Upper lobe of left lung (tissue), 6 donors: ENCODE results near the gene WBP2NL. TPM values are rescaled to one million over a fixed set of nuclear protein-coding genes. Genes with fewer than 3 reads are reported as not detected.

Experiments
- ATAC-seq, 2 donors: fragments of 200-7000 bp; cut with Tn5 transposase; one replicate each; pipeline ENCODE4 v1.9.1; 2022; ENCODE audit warnings: mild to moderate bottlenecking in 2 of 2, moderate library complexity in 2 of 2; ENCODE audit not compliant: low FRiP score in 2 of 2
- DNase-seq, 2 donors: peaks; one replicate each; pipeline ENCODE4 v3.0.0-alpha.2; 2019 to 2020
- H3K27ac ChIP-seq, 4 donors: fragments of 200-600 bp; sonication (generic); one replicate each; pipeline ENCODE4 v1.5.1; 2016 to 2019
- H3K27me3 ChIP-seq, 4 donors: fragments of 200-600 bp; sonication (generic); one replicate each; pipeline ENCODE4 v1.5.1; 2017 to 2019
- H3K36me3 ChIP-seq, 4 donors: fragments of 200-600 bp; sonication (generic); one replicate each; pipeline ENCODE4 v1.5.1; 2016 to 2019
- H3K4me1 ChIP-seq, 4 donors: fragments of 200-600 bp; sonication (generic); one replicate each; pipeline ENCODE4 v1.5.1; 2018 to 2019
- H3K4me3 ChIP-seq, 4 donors: fragments of 200-600 bp; sonication (generic); one replicate each; pipeline ENCODE4 v1.5.1; 2017 to 2019; ENCODE audit warnings: mild to moderate bottlenecking in 2 of 4, moderate library complexity in 1 of 4
- H3K9me3 ChIP-seq, 4 donors: fragments of 200-600 bp; sonication (generic); one replicate each; pipeline ENCODE4 v1.5.1; 2018 to 2019
- CTCF ChIP-seq, 6 experiments: fragments of 450-650 bp in 4 of 6; fragments of 200-600 bp in 2 of 6; sonication (generic) in 2 of 6; IDR thresholded peaks; one replicate each; pipeline ENCODE4 v1.5.1; 2016 to 2019; ENCODE audit warnings: antibody characterized with exemption in 6 of 6
- EP300 ChIP-seq, 4 donors: sonication (generic); formaldehyde crosslinking; IDR thresholded peaks; one replicate each; pipeline ENCODE4 v1.5.1; 2017; ENCODE audit warnings: antibody characterized with exemption in 4 of 4, control low read depth in 2 of 4
- POLR2A ChIP-seq, 4 donors: fragments of 450-650 bp; IDR thresholded peaks; one replicate each; pipeline ENCODE4 v1.5.1; 2016 to 2017; ENCODE audit warnings: antibody characterized with exemption in 4 of 4, mild to moderate bottlenecking in 2 of 4
- POLR2AphosphoS5 ChIP-seq, 2 donors: sonication (generic); formaldehyde crosslinking; IDR thresholded peaks; one replicate each; pipeline ENCODE4 v1.5.1; 2017; ENCODE audit warnings: antibody characterized with exemption in 2 of 2
- WGBS, 2 donors: methylation state at CpG; one replicate each; pipeline ENCODE4 v1.1.5; 2017 to 2018; 5-methylcytosine and 5-hydroxymethylcytosine counted together
- total RNA-seq, 6 donors: library from RNA; depleted of rRNA in 4 of 6; stranded (reverse); fragments of >200 nt in 4 of 6; gene quantifications; one replicate each; pipeline versions ENCODE4 v1.1.0 to v1.2.1, GENCODE V29; 2016 to 2021
- donor health status: DM: no; HTN: no; CAD: no; lungs with moderate emphysema.
- donor health status: DM: no; HTN: yes; CAD: no; lungs with severe emphysema.

WBP2NL gene
- total RNA-seq, 6 donors from 2014 or later = 0.74 to 6.8 (median 2.0) TPM

GRCh38 chr22:42074132-42074811 lies 75.7 kb downstream of the WBP2NL start, which contains the start of gene PHETA2:
Gene PHETA2 (plus strand): TSS chr22:42074248. CDS start chr22:42077294, 3,046 bp downstream.
- ATAC-seq (peak in 1 of 2 donors; percentile 50), DNase-seq (peak; percentile 58 to 91)
- Histone ChIP-seq H3K27me3 (no peaks in the 10 kb centered on the region), H3K9me3 (no peaks in the 10 kb centered on the region), H3K36me3 (peaks cover 0 to 30% (median 11%) of the 10 kb centered on the region in 4 donors), H3K27ac (peak within 1 kb of the TSS; percentile 86 to 97 (median 96)), H3K4me3 (peak within 1 kb of the TSS; percentile 61 to 81 (median 76)), H3K4me1 (peaks cover 41 to 56% (median 45%) of the 10 kb centered on the region in 4 donors)
- peak; percentile 36 to 80 (median 66) for TF ChIP-seq CTCF (IDR thresholded peaks at IDR 0.05)
- TF ChIP-seq EP300 (IDR thresholded peaks at IDR 0.05) = no peak
- TF ChIP-seq POLR2AphosphoS5 (IDR thresholded peaks at IDR 0.05) = peak; percentile 8 to 32
- TF ChIP-seq POLR2A (IDR thresholded peaks at IDR 0.05) = peak in 2 of 4 donors; percentile 48 to 53
- WGBS, 2 donors = 1 to 3% methylated on average over 2 to 29 of the region's 55 CpGs

GRCh38 chr22:42074846-42075676 lies 76.5 kb downstream of the WBP2NL start:
- Histone ChIP-seq H3K27ac (peak overlapping the region; percentile 86 to 97 (median 96)), H3K36me3 (peaks cover 0 to 30% (median 11%) of the 10 kb centered on the region in 4 donors), H3K4me1 (peaks cover 33 to 49% (median 38%) of the 10 kb centered on the region in 4 donors), H3K9me3 (no peaks in the 10 kb centered on the region), H3K27me3 (no peaks in the 10 kb centered on the region), H3K4me3 (peak overlapping the region; percentile 61 to 81 (median 76))
- DNase-seq (no peak), ATAC-seq (no peak)
- TF ChIP-seq POLR2A (IDR thresholded peaks at IDR 0.05) = no peak
- TF ChIP-seq CTCF (IDR thresholded peaks at IDR 0.05) = peak in 1 of 6 experiments; percentile 18
- no peak for TF ChIP-seq EP300 (IDR thresholded peaks at IDR 0.05)
- no peak for TF ChIP-seq POLR2AphosphoS5 (IDR thresholded peaks at IDR 0.05)
- WGBS, 2 donors = 64 to 70% methylated on average over 8 to 9 of the region's 9 CpGs

- peaks cover 35 to 54% (median 38%) of the 10 kb centered on the region in 4 donors for H3K4me1 ChIP-seq
- no peak overlapping the region for H3K4me3 ChIP-seq
- peaks cover 0 to 36% (median 11%) of the 10 kb centered on the region in 4 donors for H3K36me3 ChIP-seq
- no peaks in the 10 kb centered on the region for H3K9me3 ChIP-seq
- WGBS, 2 donors = 93 to 95% methylated on average over 17 to 20 of the region's 20 CpGs
- no peak for DNase-seq
- ATAC-seq = no peak
- no peaks in the 10 kb centered on the region for H3K27me3 ChIP-seq
- no peak for TF ChIP-seq POLR2A (IDR thresholded peaks at IDR 0.05)
- TF ChIP-seq POLR2AphosphoS5 (IDR thresholded peaks at IDR 0.05) = no peak
- TF ChIP-seq EP300 (IDR thresholded peaks at IDR 0.05) = no peak
- no peak for TF ChIP-seq CTCF (IDR thresholded peaks at IDR 0.05)
- no peak overlapping the region for H3K27ac ChIP-seq
These were observed 78.3 kb downstream of the WBP2NL start for GRCh38 chr22:42076764-42077485.

GRCh38 chr22:42077486-42078125 lies 79.0 kb downstream of the WBP2NL start:
- no peak for TF ChIP-seq POLR2AphosphoS5 (IDR thresholded peaks at IDR 0.05)
- TF ChIP-seq CTCF (IDR thresholded peaks at IDR 0.05) = no peak
- peaks cover 35 to 57% (median 38%) of the 10 kb centered on the region in 4 donors for H3K4me1 ChIP-seq
- WGBS, 2 donors = 89 to 90% methylated on average over 18 to 19 of the region's 21 CpGs

More at GRCh38 chr22:42077486-42078125, 79.0 kb downstream of the WBP2NL start:
- H3K4me3 ChIP-seq = no peak overlapping the region
- peak in 1 of 2 donors; percentile 84 for DNase-seq
- H3K36me3 ChIP-seq = peaks cover 0 to 43% (median 15%) of the 10 kb centered on the region in 4 donors
- H3K27ac ChIP-seq = peak overlapping the region in 3 of 4 donors; percentile 95 to 99 (median 98)
- ATAC-seq = no peak
- H3K27me3 ChIP-seq = no peaks in the 10 kb centered on the region
- no peaks in the 10 kb centered on the region for H3K9me3 ChIP-seq
